OCI-LY1 (cell line): ENCODE measurements around the gene AVPR1B.

ENCODE experiments used
- CTCF ChIP-seq: fragments of 200-600 bp; sonication (generic), shearing (Covaris generic); IDR thresholded peaks from 2 replicates; pipeline ENCODE4 v1.5.1; 2017; ENCODE audit warnings: mild to moderate bottlenecking, antibody characterized with exemption, low read length, moderate library complexity, mixed read lengths
- EZH2 ChIP-seq: fragments of 200-600 bp; sonication (generic), shearing (Covaris generic); IDR thresholded peaks from 2 replicates; pipeline ENCODE4 v1.8.0; 2017; ENCODE audit warnings: borderline replicate concordance, mixed run types, mild to moderate bottlenecking, antibody characterized with exemption, low read length, moderate library complexity, mixed read lengths

- no peak for TF ChIP-seq CTCF
- TF ChIP-seq EZH2: no peak
Measured at GRCh38 chr1:206135248-206135647, 18.1 kb upstream of the AVPR1B start.
